Body of pancreas (tissue), 4 donors: Measurements from ENCODE around the gene E2F2. TPM values are rescaled to one million over a fixed set of nuclear protein-coding genes. Genes with fewer than 3 reads are reported as not detected.
A peak's percentile ranks its signal among the peaks of the same experiment; 100 is the strongest.
"Not testable (repeated sequence)": the region's sequence is repeated elsewhere in the genome, so short reads cannot be mapped to it uniquely, and the experiment has no call there.

Experiments
- ATAC-seq: fragments of 150-250 bp; one replicate; pipeline ENCODE4 v1.9.1; 2016
- DNase-seq, 4 donors: peaks; one replicate each; pipeline ENCODE4 v3.0.0-alpha.2; 2019
- H3K27ac ChIP-seq, 4 donors: fragments of 200-600 bp; sonication (generic); 1 replicate in 3 of 4; 2 replicates in 1 of 4; pipeline versions ENCODE4 v1.5.1 to v1.6.1; 2016 to 2019; ENCODE audit warnings: mild to moderate bottlenecking in 1 of 4, mixed read lengths in 1 of 4, moderate library complexity in 1 of 4
- H3K27me3 ChIP-seq, 2 donors: fragments of 200-600 bp; sonication (generic); one replicate each; pipeline ENCODE4 v1.6.0; 2016; ENCODE audit warnings: mild to moderate bottlenecking in 1 of 2
- H3K36me3 ChIP-seq, 2 donors: fragments of 200-600 bp; sonication (generic); replicated peaks in 1 of 2; 2 replicates each; pipeline ENCODE4 v1.5.1; 2016; ENCODE audit warnings: low read depth in 2 of 2; ENCODE audit not compliant: insufficient read depth in 1 of 2
- H3K4me1 ChIP-seq: fragments of 200-600 bp; sonication (generic); one replicate; pipeline ENCODE4 v1.6.0; 2016
- H3K4me3 ChIP-seq, 2 donors: fragments of 200-600 bp; sonication (generic); 1 replicate in 1 of 2; 2 replicates in 1 of 2; pipeline ENCODE4 v1.5.1; 2016 to 2019
- H3K9me3 ChIP-seq, 3 donors: fragments of 200-600 bp; sonication (generic); 1 replicate in 2 of 3; 2 replicates in 1 of 3; pipeline ENCODE4 v1.5.1; 2016
- POLR2A ChIP-seq, 3 donors: fragments of 450-650 bp; IDR thresholded peaks; one replicate each; pipeline ENCODE4 v1.6.1; 2016; ENCODE audit warnings: antibody characterized with exemption in 3 of 3, mild to moderate bottlenecking in 2 of 3
- WGBS, 2 donors: methylation state at CpG; one replicate each; pipeline ENCODE4 v1.1.5; 2017; 5-methylcytosine and 5-hydroxymethylcytosine counted together
- intact Hi-C: fragments of 100-400 bp; cut with DNase I; formaldehyde crosslinking; loops from one replicate; pipeline ENCODE4 v1.15.1; 2023
- total RNA-seq, 2 donors: library from RNA; depleted of rRNA; stranded (reverse); fragments of >200 nt; gene quantifications; one replicate each; pipeline ENCODE4 v1.1.0, GENCODE V29; 2016
- TF ChIP-seq, protein P1 (sequence below), 7 experiments: fragments of 450-650 bp in 4 of 7; fragments of 200-600 bp in 3 of 7; sonication (generic) in 3 of 7; IDR thresholded peaks; one replicate each; pipeline ENCODE4 v1.5.1; 2016 to 2019; ENCODE audit warnings: antibody characterized with exemption in 7 of 7

Gene E2F2
- total RNA-seq, 2 donors from 2014 or later = under 0.01 TPM; not detected in 1

DNA sequence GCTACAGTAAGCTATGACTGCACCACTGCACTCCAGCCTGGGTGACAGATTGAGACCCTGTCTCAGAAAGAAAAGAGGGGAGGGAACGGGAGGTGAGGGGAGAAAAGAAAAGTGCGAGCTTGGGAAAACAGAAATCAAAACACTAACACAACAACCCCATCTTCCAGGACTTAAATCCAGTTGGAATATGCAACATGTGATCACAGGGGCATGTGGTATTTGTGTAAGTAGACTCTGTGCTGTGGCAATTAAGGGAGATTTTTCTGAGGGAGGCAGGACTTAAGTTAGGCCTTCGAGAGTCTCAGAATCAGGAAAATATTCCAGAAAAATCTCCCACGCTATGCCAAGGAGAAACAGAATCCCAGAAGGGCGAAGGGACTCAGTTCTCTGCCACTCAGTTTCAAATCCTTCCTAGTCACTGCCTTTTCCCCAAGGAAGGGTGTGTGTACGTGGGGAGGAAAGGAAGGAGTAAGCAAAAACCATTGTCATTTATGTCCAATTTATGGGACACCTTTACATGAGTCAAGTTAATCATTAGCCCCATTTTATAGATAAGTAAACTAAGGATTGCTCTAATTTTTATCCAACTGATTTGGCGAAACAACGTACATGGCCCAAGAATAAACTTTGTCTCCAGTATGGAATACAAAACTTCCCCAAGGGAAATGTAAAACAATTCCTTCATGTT lies 16.0 kb upstream of the E2F2 start:
- TF ChIP-seq, protein P1, sequence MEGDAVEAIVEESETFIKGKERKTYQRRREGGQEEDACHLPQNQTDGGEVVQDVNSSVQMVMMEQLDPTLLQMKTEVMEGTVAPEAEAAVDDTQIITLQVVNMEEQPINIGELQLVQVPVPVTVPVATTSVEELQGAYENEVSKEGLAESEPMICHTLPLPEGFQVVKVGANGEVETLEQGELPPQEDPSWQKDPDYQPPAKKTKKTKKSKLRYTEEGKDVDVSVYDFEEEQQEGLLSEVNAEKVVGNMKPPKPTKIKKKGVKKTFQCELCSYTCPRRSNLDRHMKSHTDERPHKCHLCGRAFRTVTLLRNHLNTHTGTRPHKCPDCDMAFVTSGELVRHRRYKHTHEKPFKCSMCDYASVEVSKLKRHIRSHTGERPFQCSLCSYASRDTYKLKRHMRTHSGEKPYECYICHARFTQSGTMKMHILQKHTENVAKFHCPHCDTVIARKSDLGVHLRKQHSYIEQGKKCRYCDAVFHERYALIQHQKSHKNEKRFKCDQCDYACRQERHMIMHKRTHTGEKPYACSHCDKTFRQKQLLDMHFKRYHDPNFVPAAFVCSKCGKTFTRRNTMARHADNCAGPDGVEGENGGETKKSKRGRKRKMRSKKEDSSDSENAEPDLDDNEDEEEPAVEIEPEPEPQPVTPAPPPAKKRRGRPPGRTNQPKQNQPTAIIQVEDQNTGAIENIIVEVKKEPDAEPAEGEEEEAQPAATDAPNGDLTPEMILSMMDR (IDR thresholded peaks at IDR 0.05) = no peak
- no peak for TF ChIP-seq POLR2A (IDR thresholded peaks at IDR 0.05)
- Histone ChIP-seq H3K4me3 (no peak overlapping the region), H3K27me3 (no peaks in the 10 kb centered on the region), H3K9me3 (no peaks in the 10 kb centered on the region), H3K36me3 (no peaks in the 10 kb centered on the region), H3K27ac (no peak overlapping the region), H3K4me1 (peaks cover 5% of the 10 kb centered on the region)
- WGBS, 2 donors = 53 to 56% methylated on average over 8 of the region's 8 CpGs
- intact Hi-C loops = no loop called here
- ATAC-seq (no peak), DNase-seq (no peak)

DNA sequence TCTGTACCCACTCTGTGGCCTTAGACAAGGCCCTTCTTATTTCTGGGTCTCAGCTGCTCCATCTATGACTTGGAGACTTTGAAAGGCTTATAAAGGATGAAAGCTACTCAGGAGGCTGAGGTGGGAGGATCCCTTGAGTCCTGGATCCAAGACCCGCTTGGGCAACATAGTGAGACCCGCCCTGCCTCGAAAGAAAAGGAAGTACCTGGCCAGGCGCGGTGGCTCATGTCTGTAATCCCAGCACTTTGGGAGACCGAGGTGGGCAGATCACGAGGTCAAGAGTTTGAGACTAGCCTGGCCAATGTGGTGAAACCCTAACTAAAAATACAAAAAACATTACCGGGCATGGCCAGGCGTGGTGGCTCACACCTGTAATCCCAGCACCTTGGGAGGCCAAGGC lies 14.8 kb upstream of the E2F2 start:
- TF ChIP-seq POLR2A (IDR thresholded peaks at IDR 0.05) = no peak
- TF ChIP-seq, protein P1 (IDR thresholded peaks at IDR 0.05) = no peak
- intact Hi-C loops = loop anchor here (2.0 kb wide), 1 partner anchor 93 kb away; no protein-coding TSS in a partner anchor
- Histone ChIP-seq H3K27me3 (no peaks in the 10 kb centered on the region), H3K27ac (no peak overlapping the region), H3K36me3 (no peaks in the 10 kb centered on the region), H3K9me3 (no peaks in the 10 kb centered on the region), H3K4me1 (peaks cover 5% of the 10 kb centered on the region), H3K4me3 (no peak overlapping the region)
- DNase-seq (no peak), ATAC-seq (no peak)
- 87 to 94% methylated on average over 9 of the region's 9 CpGs for WGBS, 2 donors

DNA sequence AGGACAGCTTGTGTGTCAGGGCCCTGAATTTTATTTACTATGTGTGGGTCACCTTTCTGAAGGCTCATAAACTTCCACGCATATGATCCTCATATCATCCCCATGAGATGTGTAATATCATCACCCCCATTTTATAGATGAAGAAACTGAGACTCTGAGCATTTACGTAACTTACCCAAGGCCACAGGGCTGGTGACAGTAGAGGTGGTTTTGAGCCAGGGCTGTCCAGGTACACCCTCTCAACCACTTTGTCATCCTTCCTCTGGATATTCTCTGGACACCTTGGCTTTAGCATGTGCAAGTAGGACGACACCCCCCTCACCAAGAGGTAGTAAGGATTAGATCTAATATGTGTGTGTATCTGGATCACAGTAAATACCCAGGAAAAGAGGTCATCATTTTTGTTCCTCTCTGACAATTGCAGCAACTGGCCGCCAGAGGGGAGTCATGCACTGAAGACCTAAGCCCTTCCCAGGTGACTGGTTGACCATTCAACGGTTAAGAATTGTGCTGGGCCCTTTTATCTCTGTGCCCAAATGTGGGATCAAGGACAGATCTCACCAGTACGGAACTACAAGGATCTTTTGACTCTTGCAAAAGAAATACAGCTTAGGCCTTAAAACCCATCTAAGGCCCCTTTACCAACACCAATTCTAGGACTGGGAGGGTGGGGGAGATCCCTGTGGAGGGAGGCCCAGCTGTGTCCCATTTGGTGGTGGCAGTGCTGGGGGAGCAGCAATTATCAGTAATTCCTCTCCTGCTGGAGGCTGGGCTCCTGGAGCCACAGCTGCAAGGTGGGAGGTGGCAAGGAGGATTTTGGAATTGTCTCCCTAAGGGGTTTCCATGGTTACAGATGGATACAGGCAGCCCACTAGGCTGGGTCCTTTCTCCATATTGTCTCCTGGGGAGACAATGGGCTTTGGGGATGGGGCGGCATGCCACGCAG lies 13.7 kb upstream of the E2F2 start:
- H3K4me1 ChIP-seq = peaks cover 9% of the 10 kb centered on the region
- H3K9me3 ChIP-seq = no peaks in the 10 kb centered on the region
- H3K4me3 ChIP-seq = no peak overlapping the region
- peak; percentile 85 to 87 (median 86) for DNase-seq
- TF ChIP-seq, protein P1 (IDR thresholded peaks at IDR 0.05) = peak; percentile 78 to 98 (median 97)
- no peak for TF ChIP-seq POLR2A (IDR thresholded peaks at IDR 0.05)
- intact Hi-C loops = loop anchor here (2.0 kb wide), 1 partner anchor 94 kb away; no protein-coding TSS in a partner anchor
- ATAC-seq = peak; percentile 88
- no peak overlapping the region for H3K27ac ChIP-seq
- 31 to 32% methylated on average over 8 of the region's 8 CpGs for WGBS, 2 donors
- no peaks in the 10 kb centered on the region for H3K36me3 ChIP-seq
- H3K27me3 ChIP-seq = no peaks in the 10 kb centered on the region

DNA sequence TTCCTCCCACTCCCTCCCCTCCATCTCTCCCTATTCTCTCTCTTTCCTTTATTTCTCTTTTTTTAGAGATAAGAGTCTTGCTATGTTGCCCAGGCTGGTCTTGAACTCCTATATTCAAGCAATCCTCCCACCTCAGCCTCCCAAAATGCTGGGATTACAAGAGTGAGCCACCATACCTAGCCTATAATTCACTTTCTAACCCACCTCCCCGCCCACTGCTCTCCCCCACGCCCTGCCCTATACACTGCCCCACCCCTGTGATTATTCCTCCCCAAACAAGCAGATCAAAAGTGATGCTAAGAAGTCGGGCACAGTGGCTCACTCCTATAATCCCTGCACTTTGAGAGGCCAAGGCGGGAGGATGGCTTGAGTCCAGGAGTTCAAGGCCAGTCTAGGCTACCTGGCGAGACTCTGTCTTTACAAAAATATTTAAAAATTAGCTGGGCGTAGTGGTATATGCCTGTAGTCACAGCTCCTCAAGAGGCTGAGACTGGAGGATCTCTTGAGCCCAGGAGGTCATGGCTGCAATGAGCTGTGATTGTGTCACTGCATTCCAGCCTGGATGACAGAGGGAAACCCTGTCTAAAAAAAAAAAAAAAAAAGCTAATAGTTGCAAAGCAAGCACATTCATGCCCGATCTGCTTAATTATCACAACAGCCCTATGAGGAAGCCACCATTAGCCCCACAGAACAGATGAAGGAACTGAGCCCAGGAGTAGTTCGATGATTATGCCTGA lies 12.8 kb upstream of the E2F2 start:
- 59 to 71% methylated on average over 6 to 8 of the region's 8 CpGs for WGBS, 2 donors
- Histone ChIP-seq H3K27me3 (no peaks in the 10 kb centered on the region), H3K36me3 (no peaks in the 10 kb centered on the region), H3K9me3 (no peaks in the 10 kb centered on the region), H3K4me3 (no peak overlapping the region), H3K4me1 (peaks cover 15% of the 10 kb centered on the region), H3K27ac (no peak overlapping the region)
- intact Hi-C loops = loop anchor here (2.0 kb wide), 1 partner anchor 95 kb away; no protein-coding TSS in a partner anchor
- DNase-seq = no peak
- no peak for TF ChIP-seq POLR2A (IDR thresholded peaks at IDR 0.05)
- TF ChIP-seq, protein P1 (IDR thresholded peaks at IDR 0.05) = no peak
- no peak for ATAC-seq

DNA sequence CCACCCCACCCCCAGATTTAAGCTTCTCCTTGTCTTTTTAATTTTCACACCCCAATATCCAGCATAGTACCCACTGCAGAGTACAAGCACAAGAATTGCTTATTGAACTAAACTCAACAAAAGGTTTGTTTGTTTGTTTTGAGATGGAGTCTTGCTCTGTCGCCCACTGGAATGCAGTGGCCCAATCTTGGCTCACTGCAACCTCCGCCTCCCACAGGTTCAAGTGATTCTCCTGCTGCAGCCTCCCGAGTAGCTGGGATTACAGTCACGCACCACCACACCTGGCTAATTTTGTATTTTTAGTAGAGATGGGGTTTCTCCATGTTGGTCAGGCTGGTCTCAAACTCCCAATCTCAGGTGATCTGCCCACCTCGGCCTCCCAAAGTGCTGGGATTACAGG lies 11.9 kb upstream of the E2F2 start:
- H3K27ac ChIP-seq, intact Hi-C loops, DNase-seq, H3K36me3 ChIP-seq, ATAC-seq, H3K27me3 ChIP-seq, H3K4me3 ChIP-seq, H3K9me3 ChIP-seq: not testable (repeated sequence)
- H3K4me1 ChIP-seq = peaks cover 15% of the 10 kb centered on the region
- 72 to 81% methylated on average over 5 of the region's 5 CpGs for WGBS, 2 donors
